Aorta (tissue), 5 donors: ENCODE measurements around the gene TMEM179B. TPM values are rescaled to one million over a fixed set of nuclear protein-coding genes. Genes with fewer than 3 reads are reported as not detected.

ENCODE experiments used
- ATAC-seq: fragments of 200-7000 bp; cut with Tn5 transposase; one replicate; pipeline ENCODE4 v1.9.1; 2022; ENCODE audit warnings: moderate library complexity; ENCODE audit not compliant: low FRiP score
- DNase-seq, 2 donors: peaks; one replicate each; pipeline ENCODE4 v3.0.0-alpha.2; 2020
- H3K27ac ChIP-seq, 2 donors: one replicate each; pipeline ENCODE4 v1.5.1; 2013; ENCODE audit warnings: low read length in 2 of 2, mild to moderate bottlenecking in 2 of 2, moderate library complexity in 2 of 2, control low read depth in 1 of 2, inconsistent platforms in 1 of 2, low read depth in 1 of 2
- H3K27me3 ChIP-seq, 2 donors: one replicate each; pipeline ENCODE4 v1.6.1; 2013; ENCODE audit warnings: control low read depth in 1 of 2, low read length in 1 of 2, mild to moderate bottlenecking in 1 of 2, moderate library complexity in 1 of 2; ENCODE audit not compliant: insufficient read depth in 2 of 2, control insufficient read depth in 1 of 2
- H3K36me3 ChIP-seq, 2 donors: one replicate each; pipeline ENCODE4 v1.6.1; 2013; ENCODE audit warnings: control low read depth in 1 of 2, low read length in 1 of 2, mild to moderate bottlenecking in 1 of 2; ENCODE audit not compliant: insufficient read depth in 2 of 2, control insufficient read depth in 1 of 2
- H3K4me1 ChIP-seq, 2 donors: one replicate each; pipeline ENCODE4 v1.6.1; 2013; ENCODE audit warnings: low read length in 2 of 2, control low read depth in 1 of 2, mild to moderate bottlenecking in 1 of 2, moderate library complexity in 1 of 2; ENCODE audit not compliant: insufficient read depth in 2 of 2, control insufficient read depth in 1 of 2
- H3K4me3 ChIP-seq, 2 donors: one replicate each; pipeline ENCODE4 v1.5.1; 2013; ENCODE audit warnings: low read length in 2 of 2, control low read depth in 1 of 2, mild to moderate bottlenecking in 1 of 2
- H3K9me3 ChIP-seq: one replicate; pipeline ENCODE4 v1.6.1; 2013; ENCODE audit warnings: mild to moderate bottlenecking, low read length; ENCODE audit not compliant: control insufficient read depth
- WGBS, 2 donors: extraction: QIAGEN DNeasy Blood & Tissue Kit; methylation state at CpG; one replicate each; pipeline ENCODE4 v1.1.7; 2013; 5-methylcytosine and 5-hydroxymethylcytosine counted together
- intact Hi-C, 2 donors: fragments of 100-400 bp; cut with DNase I; formaldehyde crosslinking; loops; one replicate each; pipeline versions ENCODE4 v1.14.2 to v1.15.0; 2022
- microRNA-seq, 2 donors: library from miRNA; unstranded; fragments of <30 nt; microRNA quantifications; one replicate each; pipeline ENCODE4 v1.2.0, GENCODE V29; 2020
- polyA plus RNA-seq, 2 donors: library from polyadenylated mRNA; stranded (reverse); fragments of 200-250 nt; gene quantifications; one replicate each; pipeline ENCODE4 v1.2.3, GENCODE V29; 2013
- total RNA-seq, 2 donors: library from RNA; stranded (reverse); fragmentation: NEBNext Ultra II Directional; extraction: Animal tissue kit (Norgen Biotek cat#: 25700); gene quantifications; one replicate each; pipeline ENCODE4 v1.2.1, GENCODE V29; 2021
- donor health status: healthy with polysubstance abuse.
- donor health status: Bipolar disorder and iron deficiency.
- donor health status: DM: no; HTN: no; CAD: no.
- donor health status: DM: no; HTN: no; CAD: no.
- donor health status: DM: yes; HTN: yes; CAD: no.

The TMEM179B gene
- total and polyA plus RNA-seq, 4 donors = 26.8 to 55.9 (median 30.1) TPM

DNA sequence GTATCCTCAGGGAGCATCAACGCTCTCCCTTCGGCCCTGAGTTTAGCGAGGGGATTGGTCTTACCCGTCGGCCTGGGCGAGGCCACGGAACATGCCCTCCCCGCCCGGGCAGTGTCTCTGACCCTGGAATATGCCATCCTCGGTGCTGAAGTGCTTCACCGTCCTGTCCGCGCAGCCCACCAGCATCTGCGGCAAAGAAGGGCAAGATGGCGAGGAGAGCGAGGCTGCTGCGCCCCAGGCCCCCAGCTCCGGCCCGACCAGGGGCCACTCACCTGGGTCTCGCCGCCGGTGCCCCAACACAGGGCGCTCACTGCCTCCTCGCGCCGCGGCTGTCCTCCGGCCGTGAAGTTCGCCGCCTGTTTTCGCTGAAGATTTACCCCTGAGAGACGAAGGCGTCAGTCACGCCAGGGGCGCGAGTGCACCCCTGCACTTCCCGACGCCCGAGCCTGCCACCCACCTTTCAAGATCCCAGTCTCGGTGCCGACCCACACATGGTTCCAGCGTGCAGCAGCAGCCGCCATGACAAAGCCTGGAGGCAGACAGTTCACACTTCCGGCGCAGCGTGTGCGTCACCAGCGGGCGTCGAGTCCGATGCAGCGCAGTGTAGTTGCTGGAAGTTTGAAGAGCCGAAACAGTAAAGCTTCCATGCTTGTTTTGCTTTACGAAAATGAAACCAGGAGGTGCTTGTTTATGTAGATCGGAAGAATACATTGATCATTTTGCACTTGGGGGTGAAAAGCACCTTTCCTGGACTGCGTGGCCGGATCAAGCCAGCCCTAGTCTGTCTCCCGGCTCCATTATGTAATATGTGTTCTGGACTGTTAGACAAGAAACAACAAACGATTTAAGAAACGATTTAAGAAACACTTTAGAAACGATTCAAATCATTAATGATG lies 52.1 kb downstream of the TMEM179B start, which contains the start of gene WDR74:
Gene WDR74, minus strand, starts transcription at position 541 of the 896 bp plus-strand sequence. Its CDS starts 20 bp downstream, at position 521.
- H3K27me3 ChIP-seq = peaks cover 0 to 1% of the 10 kb centered on the region in 2 donors
- ATAC-seq (peak; percentile 90), DNase-seq (peak; percentile 97 to 98)
- no peaks in the 10 kb centered on the region for H3K9me3 ChIP-seq
- intact Hi-C loops = loop anchor here in 1 of 2 donors (10.0 kb wide), 1 partner anchor 134 kb away; the partner anchor contains the start of genes BSCL2 and GNG3
- H3K27ac ChIP-seq = peak within 1 kb of the TSS; percentile 62 to 97
- peaks cover 0 to 3% of the 10 kb centered on the region in 2 donors for H3K4me1 ChIP-seq
- H3K36me3 ChIP-seq = peaks cover 0 to 10% of the 10 kb centered on the region in 2 donors
- whole genome bisulfite sequencing, 2 donors = 0 to 1% methylated on average over 61 to 62 of the region's 62 CpGs
- H3K4me3 ChIP-seq = peak within 1 kb of the TSS; percentile 51 to 77

Small RNA genes lying within 50 kb of the gene (microRNA-seq; reads per million reads assigned to microRNA genes)
- gene MIR6514 (0 to 4.2 reads per million in 2 donors), gene MIR6748 (0 to 0.60 reads per million in 2 donors)

Other genes with a start within 250 kb of the TMEM179B start
Only the 30 nearest of the 31 such genes appear.
- gene EEF1G, start 213.5 kb upstream of the TMEM179B start, total RNA-seq = 100 to 1,000 TPM; 787 to 987 TPM
- gene EEF1G, start 213.5 kb upstream of the TMEM179B start, polyA plus RNA-seq = 1,000 to 10,000 TPM; 1,251 to 1,857 TPM
- gene TUT1, start 195.9 kb upstream of the TMEM179B start, total RNA-seq = 10 to 100 TPM; 14.8 to 14.9 TPM
- 10 to 100 TPM in 1 of 2 donors, 1 to 10 TPM in 1; 1.6 to 10.8 TPM for gene TUT1, start 195.9 kb upstream of the TMEM179B start, polyA plus RNA-seq
- 10 to 100 TPM; 80.1 to 87.9 TPM for gene MTA2, start 185.5 kb upstream of the TMEM179B start, total RNA-seq
- 10 to 100 TPM; 13.5 to 40.3 TPM for gene MTA2, start 185.5 kb upstream of the TMEM179B start, polyA plus RNA-seq
- 100 to 1,000 TPM in 1 of 2 donors, 10 to 100 TPM in 1; 93.7 to 134 TPM for gene EML3, start 174.6 kb upstream of the TMEM179B start, total RNA-seq
- gene EML3, start 174.6 kb upstream of the TMEM179B start, polyA plus RNA-seq = 100 to 1,000 TPM in 1 of 2 donors, 10 to 100 TPM in 1; 15.7 to 182 TPM
- 10 to 100 TPM in 1 of 2 donors, 1 to 10 TPM in 1; 9.0 to 15.6 TPM for gene ROM1, start 174.1 kb upstream of the TMEM179B start, total RNA-seq
- gene ROM1, start 174.1 kb upstream of the TMEM179B start, polyA plus RNA-seq = 10 to 100 TPM; 33.2 to 33.9 TPM
- 10 to 100 TPM; 26.7 to 39.7 TPM for gene B3GAT3, start 165.4 kb upstream of the TMEM179B start, total RNA-seq
- gene B3GAT3, start 165.4 kb upstream of the TMEM179B start, polyA plus RNA-seq = 10 to 100 TPM; 12.6 to 45.2 TPM
- gene GANAB, start 140.8 kb upstream of the TMEM179B start, total RNA-seq = 100 to 1,000 TPM; 196 to 206 TPM
- 100 to 1,000 TPM in 1 of 2 donors, 10 to 100 TPM in 1; 41.2 to 117 TPM for gene GANAB, start 140.8 kb upstream of the TMEM179B start, polyA plus RNA-seq
- 10 to 100 TPM; 12.5 to 13.3 TPM for gene INTS5, start 134.1 kb upstream of the TMEM179B start, total RNA-seq
- 1 to 10 TPM; 3.8 to 6.2 TPM for gene INTS5, start 134.1 kb upstream of the TMEM179B start, polyA plus RNA-seq
- gene C11orf98, start 122.2 kb upstream of the TMEM179B start, total RNA-seq = 10 to 100 TPM; 23.1 to 27.7 TPM
- gene C11orf98, start 122.2 kb upstream of the TMEM179B start, polyA plus RNA-seq = 100 to 1,000 TPM in 1 of 2 donors, 10 to 100 TPM in 1; 79.3 to 121 TPM
- gene CSKMT, start 122.1 kb upstream of the TMEM179B start, total RNA-seq = 10 to 100 TPM; 11.1 to 11.7 TPM
- 10 to 100 TPM in 1 of 2 donors, 1 to 10 TPM in 1; 8.8 to 16.3 TPM for gene CSKMT, start 122.1 kb upstream of the TMEM179B start, polyA plus RNA-seq
- 1 to 10 TPM; 3.0 to 4.8 TPM for gene UQCC3, start 115.7 kb upstream of the TMEM179B start, total RNA-seq
- gene UQCC3, start 115.7 kb upstream of the TMEM179B start, polyA plus RNA-seq = 10 to 100 TPM in 1 of 2 donors, 1 to 10 TPM in 1; 5.8 to 12.7 TPM
- 1 to 10 TPM; 3.6 to 8.6 TPM for gene LBHD1, start 115.1 kb upstream of the TMEM179B start, total RNA-seq
- 1 to 10 TPM; 2.3 to 7.6 TPM for gene LBHD1, start 115.1 kb upstream of the TMEM179B start, polyA plus RNA-seq
- 10 to 100 TPM; 84.1 to 85.4 TPM for gene UBXN1, start 108.3 kb upstream of the TMEM179B start, total RNA-seq
- gene UBXN1, start 108.3 kb upstream of the TMEM179B start, polyA plus RNA-seq = 100 to 1,000 TPM; 186 to 224 TPM
- gene LRRN4CL, start 97.9 kb upstream of the TMEM179B start, total RNA-seq = 10 to 100 TPM in 1 of 2 donors, 1 to 10 TPM in 1; 8.5 to 24.5 TPM
- under 1 TPM in 1 of 2 donors, not detected in 1; 0.10 TPM for gene LRRN4CL, start 97.9 kb upstream of the TMEM179B start, polyA plus RNA-seq
- 10 to 100 TPM; 22.3 to 31.5 TPM for gene BSCL2, start 80.0 kb upstream of the TMEM179B start, total RNA-seq
- gene BSCL2, start 80.0 kb upstream of the TMEM179B start, polyA plus RNA-seq = 10 to 100 TPM; 38.7 to 61.8 TPM
- not detected for gene GNG3, start 79.7 kb upstream of the TMEM179B start, total RNA-seq
- gene GNG3, start 79.7 kb upstream of the TMEM179B start, polyA plus RNA-seq = under 1 TPM in 1 of 2 donors, not detected in 1; 0.33 TPM
- 10 to 100 TPM; 46.9 to 47.2 TPM for gene HNRNPUL2, start 59.9 kb upstream of the TMEM179B start, total RNA-seq
- gene HNRNPUL2, start 59.9 kb upstream of the TMEM179B start, polyA plus RNA-seq = 10 to 100 TPM; 31.5 to 43.6 TPM
- 10 to 100 TPM; 21.1 to 32.4 TPM for gene TTC9C, start 58.9 kb upstream of the TMEM179B start, total RNA-seq
- gene TTC9C, start 58.9 kb upstream of the TMEM179B start, polyA plus RNA-seq = 10 to 100 TPM; 17.3 to 40.7 TPM
- gene ZBTB3, start 33.2 kb upstream of the TMEM179B start, total RNA-seq = 1 to 10 TPM; 9.7 to 9.8 TPM
- gene ZBTB3, start 33.2 kb upstream of the TMEM179B start, polyA plus RNA-seq = 1 to 10 TPM; 2.9 to 3.9 TPM
- gene POLR2G, start 25.8 kb upstream of the TMEM179B start, total RNA-seq = 10 to 100 TPM; 40.0 to 50.3 TPM
- 100 to 1,000 TPM in 1 of 2 donors, 10 to 100 TPM in 1; 80.4 to 109 TPM for gene POLR2G, start 25.8 kb upstream of the TMEM179B start, polyA plus RNA-seq
- gene TAF6L, start 16.0 kb upstream of the TMEM179B start, total RNA-seq = 10 to 100 TPM; 13.2 to 21.3 TPM
- gene TAF6L, start 16.0 kb upstream of the TMEM179B start, polyA plus RNA-seq = 10 to 100 TPM; 14.5 to 43.5 TPM
- 10 to 100 TPM in 1 of 2 donors, 1 to 10 TPM in 1; 6.0 to 12.6 TPM for gene TMEM223, start 4.6 kb downstream of the TMEM179B start, total RNA-seq
- 10 to 100 TPM; 10.4 to 10.6 TPM for gene TMEM223, start 4.6 kb downstream of the TMEM179B start, polyA plus RNA-seq
- 10 to 100 TPM; 82.4 to 99.9 TPM for gene NXF1, start 18.0 kb downstream of the TMEM179B start, total RNA-seq
- gene NXF1, start 18.0 kb downstream of the TMEM179B start, polyA plus RNA-seq = 100 to 1,000 TPM in 1 of 2 donors, 10 to 100 TPM in 1; 26.8 to 455 TPM
- gene STX5, start 44.6 kb downstream of the TMEM179B start, total RNA-seq = 10 to 100 TPM; 42.6 to 46.4 TPM
- 10 to 100 TPM; 19.2 to 44.0 TPM for gene STX5, start 44.6 kb downstream of the TMEM179B start, polyA plus RNA-seq
- not detected for gene TEX54, start 45.4 kb downstream of the TMEM179B start, total RNA-seq
- 1 to 10 TPM in 1 of 2 donors, not detected in 1; 5.5 TPM for gene TEX54, start 45.4 kb downstream of the TMEM179B start, polyA plus RNA-seq
- gene WDR74, start 52.2 kb downstream of the TMEM179B start, total RNA-seq = 10 to 100 TPM; 35.4 to 42.9 TPM
- 10 to 100 TPM; 13.5 to 53.9 TPM for gene WDR74, start 52.2 kb downstream of the TMEM179B start, polyA plus RNA-seq
- 100 to 1,000 TPM in 1 of 2 donors, 10 to 100 TPM in 1; 98.6 to 107 TPM for gene SLC3A2, start 93.5 kb downstream of the TMEM179B start, total RNA-seq
- 10 to 100 TPM; 31.8 to 74.8 TPM for gene SLC3A2, start 93.5 kb downstream of the TMEM179B start, polyA plus RNA-seq
- gene CHRM1, start 134.0 kb downstream of the TMEM179B start, total RNA-seq = not detected
- gene CHRM1, start 134.0 kb downstream of the TMEM179B start, polyA plus RNA-seq = not detected
- not detected for gene SLC22A6, start 197.6 kb downstream of the TMEM179B start, total RNA-seq
- under 1 TPM in 1 of 2 donors, not detected in 1; 0.25 TPM for gene SLC22A6, start 197.6 kb downstream of the TMEM179B start, polyA plus RNA-seq
- not detected for gene SLC22A8, start 228.4 kb downstream of the TMEM179B start, total RNA-seq
- not detected for gene SLC22A8, start 228.4 kb downstream of the TMEM179B start, polyA plus RNA-seq